NCI-H187 treated with DMSO at 0.1 percent for 48 hours (cell line): ENCODE data around the gene CFAP69.

ENCODE experiments used
- DNase-seq: peaks from one replicate; lab custom pipeline; 2025; lab: John Stamatoyannopoulos, UW

CFAP69 gene

GRCh38 chr7:90244909-90245851 lies at the start of gene CFAP69:
TSS of gene CFAP69 (plus strand) at chr7:90245174. CDS start at chr7:90245425, 251 bp downstream.
- DNase-seq: peak; percentile 20

- no peak for DNase-seq
Observed at GRCh38 chr7:90201500-90202195, 43.3 kb upstream of the CFAP69 start.

GRCh38 chr7:90207956-90208355 lies 37.0 kb upstream of the CFAP69 start:
- DNase-seq: no peak

GRCh38 chr7:90209776-90210175 lies 35.2 kb upstream of the CFAP69 start:
- no peak for DNase-seq

- DNase-seq: no peak
Observed at GRCh38 chr7:90210475-90210874, 34.5 kb upstream of the CFAP69 start.

- no peak for DNase-seq
Observed at GRCh38 chr7:90210981-90211380, 34.0 kb upstream of the CFAP69 start.

- DNase-seq: peak; percentile 16
Observed at GRCh38 chr7:90211391-90212148, 33.4 kb upstream of the CFAP69 start, which contains the start of gene STEAP2. TSS of gene STEAP2 (plus strand) at chr7:90211740. CDS start at chr7:90225083, 13,343 bp downstream.

GRCh38 chr7:90212149-90212495 lies 32.9 kb upstream of the CFAP69 start:
- no peak for DNase-seq

GRCh38 chr7:90213521-90213920 lies 31.5 kb upstream of the CFAP69 start:
- DNase-seq: no peak

- DNase-seq: no peak
Observed at GRCh38 chr7:90216080-90216674, 28.8 kb upstream of the CFAP69 start.

- no peak for DNase-seq
Observed at GRCh38 chr7:90216771-90217170, 28.2 kb upstream of the CFAP69 start.

- no peak for DNase-seq
Observed at GRCh38 chr7:90222390-90222789, 22.6 kb upstream of the CFAP69 start.

- no peak for DNase-seq
Observed at GRCh38 chr7:90222811-90223725, 21.9 kb upstream of the CFAP69 start.

GRCh38 chr7:90224195-90224594 lies 20.8 kb upstream of the CFAP69 start:
- DNase-seq: no peak

GRCh38 chr7:90225181-90225580 lies 19.8 kb upstream of the CFAP69 start:
- no peak for DNase-seq

- DNase-seq: no peak
Observed at GRCh38 chr7:90225601-90226000, 19.4 kb upstream of the CFAP69 start.

GRCh38 chr7:90227259-90227658 lies 17.7 kb upstream of the CFAP69 start:
- DNase-seq: no peak

- no peak for DNase-seq
Observed at GRCh38 chr7:90229682-90230081, 15.3 kb upstream of the CFAP69 start.

GRCh38 chr7:90230834-90231233 lies 14.1 kb upstream of the CFAP69 start:
- no peak for DNase-seq

- DNase-seq: no peak
Observed at GRCh38 chr7:90231304-90231703, 13.7 kb upstream of the CFAP69 start.

- no peak for DNase-seq
Observed at GRCh38 chr7:90232430-90232829, 12.5 kb upstream of the CFAP69 start.
